HG03095 (cell line): ENCODE measurements around the gene TTC7B.

Source experiments
- ATAC-seq: cut with Tn5 transposase; IDR thresholded peaks from one replicate; pipeline ENCODE4 v1.9.1; 2021; ENCODE audit warnings: moderate library complexity; ENCODE audit not compliant: unreplicated experiment

Gene TTC7B

GRCh38 chr14:90743425-90743824 lies 72.8 kb downstream of the TTC7B start:
- no peak for ATAC-seq

- ATAC-seq = no peak
Observed at GRCh38 chr14:90742729-90743128, 73.5 kb downstream of the TTC7B start.

- ATAC-seq = no peak
Observed at GRCh38 chr14:90742252-90742651, 74.0 kb downstream of the TTC7B start.

GRCh38 chr14:90741682-90741946 lies 74.6 kb downstream of the TTC7B start:
- ATAC-seq = no peak

GRCh38 chr14:90740946-90741681 lies 75.1 kb downstream of the TTC7B start:
- ATAC-seq = no peak

- ATAC-seq = no peak
Observed at GRCh38 chr14:90740081-90740480, 76.1 kb downstream of the TTC7B start.

GRCh38 chr14:90739318-90740068 lies 76.7 kb downstream of the TTC7B start:
- ATAC-seq = no peak

- ATAC-seq = no peak
Observed at GRCh38 chr14:90733139-90733808, 83.0 kb downstream of the TTC7B start.

GRCh38 chr14:90732718-90733117 lies 83.5 kb downstream of the TTC7B start:
- ATAC-seq = no peak

- no peak for ATAC-seq
Observed at GRCh38 chr14:90732139-90732538, 84.1 kb downstream of the TTC7B start.

GRCh38 chr14:90731487-90731886 lies 84.7 kb downstream of the TTC7B start:
- ATAC-seq = no peak

GRCh38 chr14:90730206-90730766 lies 85.9 kb downstream of the TTC7B start:
- ATAC-seq = no peak

GRCh38 chr14:90728951-90729350 lies 87.3 kb downstream of the TTC7B start:
- ATAC-seq = no peak

GRCh38 chr14:90727082-90727481 lies 89.1 kb downstream of the TTC7B start:
- no peak for ATAC-seq

- ATAC-seq = no peak
Observed at GRCh38 chr14:90726656-90727055, 89.6 kb downstream of the TTC7B start.

- no peak for ATAC-seq
Observed at GRCh38 chr14:90724866-90725265, 91.4 kb downstream of the TTC7B start.

- ATAC-seq = no peak
Observed at GRCh38 chr14:90722590-90722989, 93.6 kb downstream of the TTC7B start.

- no peak for ATAC-seq
Observed at GRCh38 chr14:90721619-90722305, 94.5 kb downstream of the TTC7B start.

GRCh38 chr14:90720832-90721231 lies 95.4 kb downstream of the TTC7B start:
- no peak for ATAC-seq

- no peak for ATAC-seq
Observed at GRCh38 chr14:90720336-90720735, 95.9 kb downstream of the TTC7B start.

GRCh38 chr14:90717916-90718315 lies 98.3 kb downstream of the TTC7B start:
- no peak for ATAC-seq
